Endothelial cell of umbilical vein (primary cell): ENCODE measurements around the gene AMIGO2. TPM values are rescaled to one million over a fixed set of nuclear protein-coding genes. Genes with fewer than 3 reads are reported as not detected.

ENCODE experiments used
- BruUV-seq: library from RNA; stranded (reverse); fragments of 400-500 nt; replicated peaks from 2 replicates; lab custom pipeline; 2021; lab: Mats Ljungman, UMichigan
- CTCF ChIA-PET: fragments of 300-600, 350-600 bp; sonication (Branson Sonifier 250); formaldehyde crosslinking; loops from one replicate; lab custom pipeline; 2021; ENCODE audit warnings: antibody characterized with exemption, inconsistent platforms; lab: Charles Lee
- POLR2A ChIA-PET: fragments of 300-600, 350-600 bp; sonication (Branson Sonifier 250); formaldehyde crosslinking; loops from one replicate; lab custom pipeline; 2021; ENCODE audit warnings: antibody characterized with exemption, inconsistent platforms; lab: Charles Lee
- DNase-seq: peaks from one replicate; pipeline ENCODE4 v3.0.0-alpha.2; 2011; ENCODE audit warnings: low read depth, low spot score
- FAIRE-seq: peaks from 2 replicates; lab custom pipeline; 2011; peaks lifted over from hg19 to GRCh38; lab: Jason Lieb, UNC
- H2AFZ ChIP-seq: 2 replicates; pipeline ENCODE4 v1.6.0; 2012; ENCODE audit warnings: low read depth, low read length, control low read depth, inconsistent platforms
- H3K27ac ChIP-seq: 2 replicates; pipeline ENCODE4 v1.5.1; 2011; ENCODE audit warnings: low read depth, mild to moderate bottlenecking, control low read depth, low read length, moderate library complexity; ENCODE audit not compliant: insufficient read depth
- H3K27me3 ChIP-seq, 2 experiments: 2 replicates each; pipeline versions ENCODE4 v1.6.0 to v1.6.1; 2011; ENCODE audit warnings: low read length in 2 of 2, mixed read lengths in 1 of 2; ENCODE audit not compliant: control insufficient read depth in 2 of 2, insufficient read depth in 2 of 2
- H3K36me3 ChIP-seq, 2 experiments: 2 replicates in 1 of 2; 3 replicates in 1 of 2; pipeline ENCODE4 v1.5.1; 2011; ENCODE audit warnings: low read length in 2 of 2, mild to moderate bottlenecking in 1 of 2, moderate library complexity in 1 of 2; ENCODE audit not compliant: control insufficient read depth in 2 of 2, insufficient read depth in 2 of 2; ENCODE audit errors: extremely low read depth in 1 of 2
- H3K4me1 ChIP-seq: 3 replicates; pipeline ENCODE4 v1.5.1; 2011; ENCODE audit warnings: mild to moderate bottlenecking, low read length; ENCODE audit not compliant: control insufficient read depth, insufficient read depth; ENCODE audit errors: extremely low read depth
- H3K4me2 ChIP-seq: 2 replicates; pipeline ENCODE4 v1.6.1; 2011; ENCODE audit warnings: low read length, control low read depth, mixed read lengths; ENCODE audit not compliant: insufficient read depth
- H3K4me3 ChIP-seq, 3 experiments: fragments of 200-600 bp in 1 of 3; sonication (generic), shearing (Covaris generic) in 1 of 3; replicated peaks in 1 of 3; 2 replicates each; pipeline ENCODE4 v1.5.1; 2011 to 2016; ENCODE audit warnings: control low read depth in 3 of 3, low read length in 3 of 3, mild to moderate bottlenecking in 2 of 3, inconsistent platforms in 1 of 3, low read depth in 1 of 3, moderate library complexity in 1 of 3; ENCODE audit not compliant: insufficient read depth in 1 of 3
- H3K79me2 ChIP-seq: 2 replicates; pipeline ENCODE4 v1.6.0; 2012; ENCODE audit warnings: low read length, inconsistent platforms; ENCODE audit not compliant: control insufficient read depth, insufficient read depth
- H3K9ac ChIP-seq: replicated peaks from 2 replicates; pipeline ENCODE3; 2011; ENCODE audit warnings: low read length, control low read depth; ENCODE audit not compliant: insufficient read depth; ENCODE audit errors: extremely low read depth
- H3K9me1 ChIP-seq: replicated peaks from 3 replicates; pipeline ENCODE4 v1.6.0; 2011; ENCODE audit warnings: mild to moderate bottlenecking, low read length; ENCODE audit not compliant: control insufficient read depth, insufficient read depth; ENCODE audit errors: extremely low read depth
- H3K9me3 ChIP-seq: replicated peaks from 2 replicates; pipeline ENCODE4 v1.5.1; 2012; ENCODE audit warnings: low read length, inconsistent platforms; ENCODE audit not compliant: control insufficient read depth, insufficient read depth
- H4K20me1 ChIP-seq: replicated peaks from 2 replicates; pipeline ENCODE3; 2011; ENCODE audit warnings: mild to moderate bottlenecking, low read length; ENCODE audit not compliant: control insufficient read depth, insufficient read depth; ENCODE audit errors: extremely low read depth
- EZH2 ChIP-seq: IDR thresholded peaks from 2 replicates; pipeline ENCODE4 v1.6.1; 2012; ENCODE audit warnings: borderline replicate concordance, low read depth, mild to moderate bottlenecking, moderate library complexity, low read length, inconsistent platforms; ENCODE audit not compliant: severe bottlenecking
- FOS ChIP-seq: IDR thresholded peaks from 2 replicates; pipeline ENCODE4 v1.6.1; 2011; ENCODE audit warnings: mild to moderate bottlenecking, low read length, moderate library complexity, borderline replicate concordance; ENCODE audit not compliant: insufficient read depth
- GATA2 ChIP-seq: IDR thresholded peaks from 2 replicates; pipeline ENCODE4 v1.7.0; 2011; ENCODE audit warnings: low read depth, mild to moderate bottlenecking, moderate library complexity, mixed read lengths, low read length; ENCODE audit not compliant: insufficient read length, insufficient read depth
- JUN ChIP-seq: IDR thresholded peaks from 2 replicates; pipeline ENCODE4 v1.6.1; 2011; ENCODE audit warnings: borderline replicate concordance, low read depth; ENCODE audit not compliant: insufficient read length, insufficient read depth
- MYC ChIP-seq: IDR thresholded peaks from one replicate; pipeline ENCODE4 v1.6.1; 2011; ENCODE audit warnings: mild to moderate bottlenecking, low read depth, low read length
- POLR2A ChIP-seq: IDR thresholded peaks from 2 replicates; pipeline ENCODE4 v1.6.1; 2012; ENCODE audit warnings: low read depth, mild to moderate bottlenecking, control low read depth, low read length
- POLR2AphosphoS5 ChIP-seq: IDR thresholded peaks from 2 replicates; pipeline ENCODE4 v1.6.1; 2012; ENCODE audit warnings: low read depth, mild to moderate bottlenecking, control low read depth, low read length, moderate library complexity; ENCODE audit not compliant: insufficient read depth
- dilution Hi-C: fragments of 300-500 bp; cut with MboI; formaldehyde crosslinking; loops from one replicate; pipeline ENCODE4 v1.15.0; 2019; ENCODE audit warnings: low sequenced_read_pairs; ENCODE audit not compliant: extremely low pct_ligation_motif_present
- intact Hi-C: fragments of 100-400 bp; cut with micrococcal nuclease; formaldehyde crosslinking; loops from one replicate; pipeline ENCODE4 v1.10.0; 2022
- polyA plus RNA-seq, 4 experiments: library from polyadenylated mRNA; depleted of rRNA in 3 of 4; stranded (reverse) in 3 of 4; unstranded in 1 of 4; fragments of >200 nt; gene quantifications; 2 replicates each; pipeline versions ENCODE4 v1.2.1 to v1.2.3, GENCODE V29; 2011 to 2012; ENCODE audit warnings: missing spikeins in 1 of 4
- total RNA-seq: library from RNA; stranded (reverse); gene quantifications from 2 replicates; pipeline ENCODE4 v1.2.3, GENCODE V29; 2021
- TF ChIP-seq, protein P1 (sequence below): IDR thresholded peaks from 2 replicates; pipeline ENCODE4 v1.6.1; 2011; ENCODE audit not compliant: insufficient read depth, insufficient read length
- TF ChIP-seq, protein P2 (sequence below), 2 donors: IDR thresholded peaks; 1 replicate in 1 of 2; 2 replicates in 1 of 2; pipeline ENCODE4 v1.5.1; 2011; ENCODE audit warnings: low read length in 2 of 2, mild to moderate bottlenecking in 2 of 2, moderate library complexity in 2 of 2, control low read depth in 1 of 2, inconsistent platforms in 1 of 2, low read depth in 1 of 2; ENCODE audit not compliant: insufficient read depth in 1 of 2; ENCODE audit errors: extremely low read depth in 1 of 2

Gene AMIGO2
- total and polyA plus RNA-seq, 2 donors (not counting 3 experiments of a cell fraction or from before 2014, with no cell fraction given) = 5.4 to 7.5 TPM

DNA sequence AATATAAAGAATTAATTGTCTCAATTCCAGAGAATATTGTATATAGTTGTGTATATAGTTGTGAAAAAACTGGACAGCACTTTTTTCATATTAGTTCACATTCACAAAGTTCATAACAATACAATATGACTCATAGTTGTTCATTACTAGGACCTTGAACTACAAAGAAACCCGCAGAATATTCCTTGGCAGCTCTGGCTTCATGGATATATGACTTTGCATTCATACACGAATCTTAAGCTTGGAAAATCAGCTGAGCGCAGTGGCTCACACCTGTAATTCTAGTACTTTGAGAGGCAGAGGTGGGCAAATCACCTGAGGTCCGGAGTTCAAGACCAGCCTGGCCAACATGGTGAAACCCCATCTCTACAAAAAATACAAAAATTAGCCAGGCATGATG, 38.4 kb downstream of the AMIGO2 start:
- DNase-seq = no peak
- Histone ChIP-seq H3K9me1 (no peaks in the 10 kb centered on the region), H3K9me3 (no peaks in the 10 kb centered on the region), H3K36me3 (no peaks in the 10 kb centered on the region), H3K4me1 (no peaks in the 10 kb centered on the region), H3K27ac (no peak overlapping the region), H2AFZ (no peak overlapping the region), H3K27me3 (peaks cover 3 to 4% of the 10 kb centered on the region in 2 experiments), H4K20me1 (no peaks in the 10 kb centered on the region), H3K4me2 (no peak overlapping the region), H3K4me3 (no peak overlapping the region), H3K79me2 (no peaks in the 10 kb centered on the region), H3K9ac (no peak overlapping the region)
- intact Hi-C loops (no loop called here), dilution Hi-C loops (no loop called here)
- ChIA-PET CTCF (interaction anchor here (1.0 to 3.3 kb wide), 3 partner anchors 9 to 356 kb away, joined by 3 to 18 read pairs (median 7); no protein-coding TSS in a partner anchor), POLR2A (no interaction called here)
- FAIRE-seq = no peak
- BruUV-seq = no TSS peak
- TF ChIP-seq, protein P1, sequence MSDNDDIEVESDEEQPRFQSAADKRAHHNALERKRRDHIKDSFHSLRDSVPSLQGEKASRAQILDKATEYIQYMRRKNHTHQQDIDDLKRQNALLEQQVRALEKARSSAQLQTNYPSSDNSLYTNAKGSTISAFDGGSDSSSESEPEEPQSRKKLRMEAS = no peak
- no peak for TF ChIP-seq GATA2
- TF ChIP-seq FOS = no peak
- TF ChIP-seq POLR2A = no peak
- TF ChIP-seq JUN = no peak
- TF ChIP-seq MYC = no peak
- TF ChIP-seq EZH2 = no peak
- no peak for TF ChIP-seq POLR2AphosphoS5
- TF ChIP-seq, protein P2, sequence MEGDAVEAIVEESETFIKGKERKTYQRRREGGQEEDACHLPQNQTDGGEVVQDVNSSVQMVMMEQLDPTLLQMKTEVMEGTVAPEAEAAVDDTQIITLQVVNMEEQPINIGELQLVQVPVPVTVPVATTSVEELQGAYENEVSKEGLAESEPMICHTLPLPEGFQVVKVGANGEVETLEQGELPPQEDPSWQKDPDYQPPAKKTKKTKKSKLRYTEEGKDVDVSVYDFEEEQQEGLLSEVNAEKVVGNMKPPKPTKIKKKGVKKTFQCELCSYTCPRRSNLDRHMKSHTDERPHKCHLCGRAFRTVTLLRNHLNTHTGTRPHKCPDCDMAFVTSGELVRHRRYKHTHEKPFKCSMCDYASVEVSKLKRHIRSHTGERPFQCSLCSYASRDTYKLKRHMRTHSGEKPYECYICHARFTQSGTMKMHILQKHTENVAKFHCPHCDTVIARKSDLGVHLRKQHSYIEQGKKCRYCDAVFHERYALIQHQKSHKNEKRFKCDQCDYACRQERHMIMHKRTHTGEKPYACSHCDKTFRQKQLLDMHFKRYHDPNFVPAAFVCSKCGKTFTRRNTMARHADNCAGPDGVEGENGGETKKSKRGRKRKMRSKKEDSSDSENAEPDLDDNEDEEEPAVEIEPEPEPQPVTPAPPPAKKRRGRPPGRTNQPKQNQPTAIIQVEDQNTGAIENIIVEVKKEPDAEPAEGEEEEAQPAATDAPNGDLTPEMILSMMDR (IDR thresholded peaks at IDR 0.05; ENCODE audit: extremely low read depth in 1 of 2, insufficient read depth in 1 of 2, low read depth in 1 of 2, low read length in 2 of 2) = no peak
